WTC11 (cell line): ENCODE data around the gene TKFC. TPM values are rescaled to one million over a fixed set of nuclear protein-coding genes. Genes with fewer than 3 reads are reported as not detected.
A peak's percentile ranks its signal among the peaks of the same experiment; 100 is the strongest.

Source experiments
- ATAC-seq: fragments of 200-7000 bp; cut with Tn5 transposase; 2 replicates; pipeline ENCODE4 v1.10.0; 2021; ENCODE audit warnings: mild to moderate bottlenecking, moderate library complexity
- CTCF ChIA-PET: fragments of 300-600 bp; sonication (Branson Sonifier 250); formaldehyde crosslinking; loops from one replicate; lab custom pipeline; 2021; ENCODE audit warnings: antibody characterized with exemption; lab: Charles Lee
- POLR2A ChIA-PET: fragments of 350-600 bp; sonication (Branson Sonifier 250); formaldehyde crosslinking; loops from one replicate; lab custom pipeline; 2021; ENCODE audit warnings: antibody characterized with exemption; lab: Charles Lee
- DNase-seq: peaks from one replicate; pipeline ENCODE4 v3.0.0; 2021; ENCODE audit warnings: low spot score
- H3K27ac Mint-ChIP-seq: 2 replicates; pipeline ENCODE4 v1.8.0; 2021; ENCODE audit warnings: mixed read lengths
- H3K27me3 Mint-ChIP-seq: 2 replicates; pipeline ENCODE4 v1.8.0; 2021; ENCODE audit warnings: low read depth, mild to moderate bottlenecking, moderate library complexity, mixed read lengths
- H3K36me3 Mint-ChIP-seq: 2 replicates; pipeline ENCODE4 v1.8.0; 2021; ENCODE audit warnings: mixed read lengths
- H3K4me1 Mint-ChIP-seq: 2 replicates; pipeline ENCODE4 v1.8.0; 2022; ENCODE audit warnings: mixed read lengths
- H3K4me3 Mint-ChIP-seq: 2 replicates; pipeline ENCODE4 v1.8.0; 2021; ENCODE audit warnings: mild to moderate bottlenecking, moderate library complexity, mixed read lengths
- H3K9me3 Mint-ChIP-seq: 2 replicates; pipeline ENCODE4 v1.8.0; 2021; ENCODE audit warnings: mixed read lengths
- CBFB ChIP-seq: sonication (generic); formaldehyde crosslinking; IDR thresholded peaks from 2 replicates; pipeline ENCODE4 v1.8.1; 2022; ENCODE audit warnings: mild to moderate bottlenecking, low read depth, missing genetic modification reagents
- ELF4 ChIP-seq: sonication (generic); formaldehyde crosslinking; IDR thresholded peaks from 2 replicates; pipeline ENCODE4 v1.8.1; 2022; ENCODE audit warnings: low read depth, mild to moderate bottlenecking, moderate library complexity, missing genetic modification reagents
- ESRRA ChIP-seq: sonication (generic); formaldehyde crosslinking; IDR thresholded peaks from 2 replicates; pipeline ENCODE4 v1.8.1; 2022; ENCODE audit warnings: mild to moderate bottlenecking, missing genetic modification reagents, borderline replicate concordance
- FOXK1 ChIP-seq: sonication (generic); formaldehyde crosslinking; IDR thresholded peaks from 2 replicates; pipeline ENCODE4 v1.8.0; 2022; ENCODE audit warnings: mild to moderate bottlenecking, moderate library complexity, missing genetic modification reagents
- NFE2L1 ChIP-seq: sonication (generic); formaldehyde crosslinking; IDR thresholded peaks from 2 replicates; pipeline ENCODE4 v1.8.1; 2023; ENCODE audit warnings: missing genetic modification reagents
- NR1H2 ChIP-seq: sonication (generic); formaldehyde crosslinking; IDR thresholded peaks from 2 replicates; pipeline ENCODE4 v1.9.0; 2021; ENCODE audit warnings: mild to moderate bottlenecking, moderate library complexity, missing genetic modification reagents
- NR2C2 ChIP-seq: sonication (generic); formaldehyde crosslinking; IDR thresholded peaks from 2 replicates; pipeline ENCODE4 v1.8.0; 2022; ENCODE audit warnings: mild to moderate bottlenecking, missing genetic modification reagents
- OVOL2 ChIP-seq: fragments of 250-450 bp; sonication (Bioruptor Pico); IDR thresholded peaks from 2 replicates; pipeline ENCODE4 v1.9.0; 2021; ENCODE audit warnings: mild to moderate bottlenecking, borderline replicate concordance
- RELA ChIP-seq: sonication (generic); formaldehyde crosslinking; IDR thresholded peaks from 2 replicates; pipeline ENCODE4 v1.8.1; 2022; ENCODE audit warnings: missing genetic modification reagents, mild to moderate bottlenecking, borderline replicate concordance
- RORB ChIP-seq: fragments of 250-450 bp; sonication (Bioruptor Pico); IDR thresholded peaks from 2 replicates; pipeline ENCODE4 v1.9.0; 2021; ENCODE audit warnings: mild to moderate bottlenecking
- SP1 ChIP-seq: sonication (generic); formaldehyde crosslinking; conservative IDR thresholded peaks from 2 replicates; pipeline ENCODE4 v1.8.1; 2022; ENCODE audit warnings: missing genetic modification reagents
- TEAD1 ChIP-seq: sonication (generic); formaldehyde crosslinking; IDR thresholded peaks from 2 replicates; pipeline ENCODE4 v1.8.0; 2022; ENCODE audit warnings: mild to moderate bottlenecking, missing genetic modification reagents
- ZBTB21 ChIP-seq: sonication (generic); formaldehyde crosslinking; IDR thresholded peaks from 2 replicates; pipeline ENCODE4 v1.8.1; 2023; ENCODE audit warnings: mild to moderate bottlenecking, missing genetic modification reagents, borderline replicate concordance
- ZNF263 ChIP-seq: sonication (generic); formaldehyde crosslinking; IDR thresholded peaks from 2 replicates; pipeline ENCODE4 v1.8.1; 2022; ENCODE audit warnings: low read depth, mild to moderate bottlenecking, moderate library complexity, missing genetic modification reagents
- ZNF396 ChIP-seq: fragments of 250-450 bp; sonication (Bioruptor Pico); IDR thresholded peaks from 2 replicates; pipeline ENCODE4 v1.8.0; 2021; ENCODE audit warnings: mild to moderate bottlenecking, moderate library complexity, borderline replicate concordance
- total RNA-seq: library from RNA; stranded (reverse); gene quantifications from 3 replicates; pipeline ENCODE4 v1.2.3, GENCODE V29; 2021
- TF ChIP-seq, protein P1 (sequence below): sonication (generic); formaldehyde crosslinking; IDR thresholded peaks from 2 replicates; pipeline ENCODE4 v1.8.1; 2023; ENCODE audit warnings: mild to moderate bottlenecking, missing genetic modification reagents
- TF ChIP-seq, protein P2 (sequence below): sonication (generic); formaldehyde crosslinking; IDR thresholded peaks from 2 replicates; pipeline ENCODE4 v1.8.1; 2023; ENCODE audit warnings: mild to moderate bottlenecking, missing genetic modification reagents
- TF ChIP-seq, protein P3 (sequence below): sonication (generic); formaldehyde crosslinking; IDR thresholded peaks from 2 replicates; pipeline ENCODE4 v1.8.0; 2022; ENCODE audit warnings: mild to moderate bottlenecking, missing genetic modification reagents
- TF ChIP-seq, protein P4 (sequence below): sonication (generic); formaldehyde crosslinking; IDR thresholded peaks from 2 replicates; pipeline ENCODE4 v1.8.1; 2022; ENCODE audit warnings: low read depth, mild to moderate bottlenecking, moderate library complexity, missing genetic modification reagents, borderline replicate concordance
- TF ChIP-seq, protein P5 (sequence below): sonication (generic); formaldehyde crosslinking; IDR thresholded peaks from 2 replicates; pipeline ENCODE4 v1.8.1; 2022; ENCODE audit warnings: low read depth, missing genetic modification reagents, borderline replicate concordance
- TF ChIP-seq, protein P6 (sequence below): sonication (generic); formaldehyde crosslinking; IDR thresholded peaks from 2 replicates; pipeline ENCODE4 v1.8.1; 2022; ENCODE audit warnings: missing genetic modification reagents, borderline replicate concordance
- TF ChIP-seq, protein P7 (sequence below): sonication (generic); formaldehyde crosslinking; IDR thresholded peaks from 2 replicates; pipeline ENCODE4 v1.8.1; 2023; ENCODE audit warnings: mild to moderate bottlenecking, missing genetic modification reagents, moderate library complexity

Gene TKFC
- total RNA-seq, 1 experiment from 2014 or later: 86.8 TPM

DNA sequence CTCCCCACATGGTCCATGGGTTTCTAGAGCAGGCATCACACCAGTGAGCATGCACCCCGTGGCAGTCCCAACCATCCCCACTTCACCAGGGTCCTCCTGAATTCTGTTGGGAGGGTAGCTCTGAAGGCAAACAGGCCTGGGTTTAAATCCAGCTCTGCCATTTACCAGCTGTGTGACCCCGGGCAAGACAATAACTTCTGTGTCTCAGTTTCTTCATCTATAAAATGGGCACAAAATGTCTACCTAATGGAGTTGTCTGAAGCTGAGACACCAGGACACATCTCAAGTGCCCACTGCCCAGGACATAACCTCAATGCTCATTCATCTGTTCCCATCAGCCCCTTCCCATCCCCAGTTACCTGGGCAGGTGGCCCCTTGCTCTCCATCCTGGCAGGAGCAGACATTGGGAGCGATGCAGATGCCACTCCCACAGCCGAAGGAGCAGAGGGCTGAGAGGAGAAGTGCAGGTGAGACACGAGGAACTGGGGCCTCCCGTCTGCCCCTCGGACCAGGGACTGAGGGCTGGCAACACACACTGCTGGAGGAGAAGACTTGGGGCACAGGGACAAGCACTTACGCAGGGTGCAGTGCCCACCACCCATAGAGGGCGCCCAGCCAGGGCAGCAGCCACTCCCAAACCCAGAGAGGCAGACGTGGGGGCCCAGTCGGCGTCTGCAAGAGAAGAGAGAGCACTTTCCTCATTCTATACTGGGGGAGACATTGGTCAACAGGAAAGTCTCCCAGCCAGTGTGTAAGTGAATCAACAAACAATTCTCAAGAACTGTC is 41.9 kb upstream of the TKFC start:
- H3K4me1 Mint-ChIP-seq: peaks cover 9% of the 10 kb centered on the region
- H3K9me3 Mint-ChIP-seq: no peaks in the 10 kb centered on the region
- CTCF ChIA-PET: interaction anchor here (1.0 to 1.2 kb wide), 4 partner anchors 9 to 155 kb away, joined by 3 to 4 read pairs (median 3); no protein-coding TSS in a partner anchor
- peaks cover 17% of the 10 kb centered on the region for H3K27me3 Mint-ChIP-seq
- H3K4me3 Mint-ChIP-seq: no peak overlapping the region
- peak; percentile 8 for ATAC-seq
- DNase-seq: peak; percentile 48
- no peak overlapping the region for H3K27ac Mint-ChIP-seq
- H3K36me3 Mint-ChIP-seq: peaks cover 9% of the 10 kb centered on the region
- TF ChIP-seq NFE2L1 (CRISPR knock-in tag): no peak
- TF ChIP-seq RELA (CRISPR knock-in tag): no peak
- TF ChIP-seq OVOL2 (CRISPR knock-in tag): no peak
- TF ChIP-seq, protein P1, sequence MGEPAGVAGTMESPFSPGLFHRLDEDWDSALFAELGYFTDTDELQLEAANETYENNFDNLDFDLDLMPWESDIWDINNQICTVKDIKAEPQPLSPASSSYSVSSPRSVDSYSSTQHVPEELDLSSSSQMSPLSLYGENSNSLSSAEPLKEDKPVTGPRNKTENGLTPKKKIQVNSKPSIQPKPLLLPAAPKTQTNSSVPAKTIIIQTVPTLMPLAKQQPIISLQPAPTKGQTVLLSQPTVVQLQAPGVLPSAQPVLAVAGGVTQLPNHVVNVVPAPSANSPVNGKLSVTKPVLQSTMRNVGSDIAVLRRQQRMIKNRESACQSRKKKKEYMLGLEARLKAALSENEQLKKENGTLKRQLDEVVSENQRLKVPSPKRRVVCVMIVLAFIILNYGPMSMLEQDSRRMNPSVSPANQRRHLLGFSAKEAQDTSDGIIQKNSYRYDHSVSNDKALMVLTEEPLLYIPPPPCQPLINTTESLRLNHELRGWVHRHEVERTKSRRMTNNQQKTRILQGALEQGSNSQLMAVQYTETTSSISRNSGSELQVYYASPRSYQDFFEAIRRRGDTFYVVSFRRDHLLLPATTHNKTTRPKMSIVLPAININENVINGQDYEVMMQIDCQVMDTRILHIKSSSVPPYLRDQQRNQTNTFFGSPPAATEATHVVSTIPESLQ (CRISPR knock-in tag): no peak
- no peak for TF ChIP-seq RORB (CRISPR knock-in tag)
- TF ChIP-seq ZBTB21: no peak
- TF ChIP-seq CBFB: no peak
- TF ChIP-seq FOXK1: no peak
- TF ChIP-seq, protein P2, sequence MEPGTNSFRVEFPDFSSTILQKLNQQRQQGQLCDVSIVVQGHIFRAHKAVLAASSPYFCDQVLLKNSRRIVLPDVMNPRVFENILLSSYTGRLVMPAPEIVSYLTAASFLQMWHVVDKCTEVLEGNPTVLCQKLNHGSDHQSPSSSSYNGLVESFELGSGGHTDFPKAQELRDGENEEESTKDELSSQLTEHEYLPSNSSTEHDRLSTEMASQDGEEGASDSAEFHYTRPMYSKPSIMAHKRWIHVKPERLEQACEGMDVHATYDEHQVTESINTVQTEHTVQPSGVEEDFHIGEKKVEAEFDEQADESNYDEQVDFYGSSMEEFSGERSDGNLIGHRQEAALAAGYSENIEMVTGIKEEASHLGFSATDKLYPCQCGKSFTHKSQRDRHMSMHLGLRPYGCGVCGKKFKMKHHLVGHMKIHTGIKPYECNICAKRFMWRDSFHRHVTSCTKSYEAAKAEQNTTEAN (CRISPR knock-in tag): no peak
- TF ChIP-seq, protein P3, sequence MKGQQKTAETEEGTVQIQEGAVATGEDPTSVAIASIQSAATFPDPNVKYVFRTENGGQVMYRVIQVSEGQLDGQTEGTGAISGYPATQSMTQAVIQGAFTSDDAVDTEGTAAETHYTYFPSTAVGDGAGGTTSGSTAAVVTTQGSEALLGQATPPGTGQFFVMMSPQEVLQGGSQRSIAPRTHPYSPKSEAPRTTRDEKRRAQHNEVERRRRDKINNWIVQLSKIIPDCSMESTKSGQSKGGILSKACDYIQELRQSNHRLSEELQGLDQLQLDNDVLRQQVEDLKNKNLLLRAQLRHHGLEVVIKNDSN (CRISPR knock-in tag): no peak
- no peak for TF ChIP-seq NR1H2
- POLR2A ChIA-PET: no interaction called here

DNA sequence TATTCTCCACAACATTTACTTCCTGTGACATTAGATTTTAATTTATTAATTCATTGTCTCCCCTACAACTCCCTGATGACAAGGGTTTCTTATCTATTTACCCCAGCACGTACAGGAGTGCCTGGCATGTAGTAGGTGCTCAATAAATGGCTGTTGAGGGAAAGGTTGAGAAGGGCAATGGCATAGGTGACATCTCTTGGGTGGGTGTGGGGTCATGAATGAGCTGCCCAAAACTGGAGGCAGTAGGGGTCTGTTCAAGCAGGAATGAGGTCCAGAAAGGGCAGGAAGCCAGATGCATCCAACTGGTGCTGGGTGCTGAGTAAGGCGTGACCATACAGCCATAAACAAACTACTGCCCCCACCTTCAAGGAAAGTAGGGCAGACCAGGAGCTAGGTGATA is 40.7 kb upstream of the TKFC start:
- CTCF ChIA-PET: interaction anchor here (0.7 to 3.2 kb wide), 5 partner anchors 11 to 166 kb away, joined by 4 to 21 read pairs (median 7); no protein-coding TSS in a partner anchor
- TF ChIP-seq, protein P4, sequence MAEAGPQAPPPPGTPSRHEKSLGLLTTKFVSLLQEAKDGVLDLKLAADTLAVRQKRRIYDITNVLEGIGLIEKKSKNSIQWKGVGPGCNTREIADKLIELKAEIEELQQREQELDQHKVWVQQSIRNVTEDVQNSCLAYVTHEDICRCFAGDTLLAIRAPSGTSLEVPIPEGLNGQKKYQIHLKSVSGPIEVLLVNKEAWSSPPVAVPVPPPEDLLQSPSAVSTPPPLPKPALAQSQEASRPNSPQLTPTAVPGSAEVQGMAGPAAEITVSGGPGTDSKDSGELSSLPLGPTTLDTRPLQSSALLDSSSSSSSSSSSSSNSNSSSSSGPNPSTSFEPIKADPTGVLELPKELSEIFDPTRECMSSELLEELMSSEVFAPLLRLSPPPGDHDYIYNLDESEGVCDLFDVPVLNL (CRISPR knock-in tag): no peak
- TF ChIP-seq SP1 (CRISPR knock-in tag) (no peak), ELF4 (CRISPR knock-in tag) (no peak), ESRRA (CRISPR knock-in tag) (no peak), TEAD1 (CRISPR knock-in tag) (no peak), NR2C2 (CRISPR knock-in tag) (no peak), ZNF263 (CRISPR knock-in tag) (no peak), ZNF396 (no peak)
- TF ChIP-seq, protein P5, sequence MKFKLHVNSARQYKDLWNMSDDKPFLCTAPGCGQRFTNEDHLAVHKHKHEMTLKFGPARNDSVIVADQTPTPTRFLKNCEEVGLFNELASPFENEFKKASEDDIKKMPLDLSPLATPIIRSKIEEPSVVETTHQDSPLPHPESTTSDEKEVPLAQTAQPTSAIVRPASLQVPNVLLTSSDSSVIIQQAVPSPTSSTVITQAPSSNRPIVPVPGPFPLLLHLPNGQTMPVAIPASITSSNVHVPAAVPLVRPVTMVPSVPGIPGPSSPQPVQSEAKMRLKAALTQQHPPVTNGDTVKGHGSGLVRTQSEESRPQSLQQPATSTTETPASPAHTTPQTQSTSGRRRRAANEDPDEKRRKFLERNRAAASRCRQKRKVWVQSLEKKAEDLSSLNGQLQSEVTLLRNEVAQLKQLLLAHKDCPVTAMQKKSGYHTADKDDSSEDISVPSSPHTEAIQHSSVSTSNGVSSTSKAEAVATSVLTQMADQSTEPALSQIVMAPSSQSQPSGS (CRISPR knock-in tag): no peak
- TF ChIP-seq, protein P6, sequence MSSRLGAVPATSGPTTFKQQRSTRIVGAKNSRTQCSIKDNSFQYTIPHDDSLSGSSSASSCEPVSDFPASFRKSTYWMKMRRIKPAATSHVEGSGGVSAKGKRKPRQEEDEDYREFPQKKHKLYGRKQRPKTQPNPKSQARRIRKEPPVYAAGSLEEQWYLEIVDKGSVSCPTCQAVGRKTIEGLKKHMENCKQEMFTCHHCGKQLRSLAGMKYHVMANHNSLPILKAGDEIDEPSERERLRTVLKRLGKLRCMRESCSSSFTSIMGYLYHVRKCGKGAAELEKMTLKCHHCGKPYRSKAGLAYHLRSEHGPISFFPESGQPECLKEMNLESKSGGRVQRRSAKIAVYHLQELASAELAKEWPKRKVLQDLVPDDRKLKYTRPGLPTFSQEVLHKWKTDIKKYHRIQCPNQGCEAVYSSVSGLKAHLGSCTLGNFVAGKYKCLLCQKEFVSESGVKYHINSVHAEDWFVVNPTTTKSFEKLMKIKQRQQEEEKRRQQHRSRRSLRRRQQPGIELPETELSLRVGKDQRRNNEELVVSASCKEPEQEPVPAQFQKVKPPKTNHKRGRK: no peak
- TF ChIP-seq, protein P7, sequence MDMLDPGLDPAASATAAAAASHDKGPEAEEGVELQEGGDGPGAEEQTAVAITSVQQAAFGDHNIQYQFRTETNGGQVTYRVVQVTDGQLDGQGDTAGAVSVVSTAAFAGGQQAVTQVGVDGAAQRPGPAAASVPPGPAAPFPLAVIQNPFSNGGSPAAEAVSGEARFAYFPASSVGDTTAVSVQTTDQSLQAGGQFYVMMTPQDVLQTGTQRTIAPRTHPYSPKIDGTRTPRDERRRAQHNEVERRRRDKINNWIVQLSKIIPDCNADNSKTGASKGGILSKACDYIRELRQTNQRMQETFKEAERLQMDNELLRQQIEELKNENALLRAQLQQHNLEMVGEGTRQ (CRISPR knock-in tag): no peak

More for the DNA sequence above, 40.7 kb upstream of the TKFC start:
- POLR2A ChIA-PET: no interaction called here
- Mint-ChIP-seq H3K9me3 (no peaks in the 10 kb centered on the region), H3K4me3 (peak overlapping the region; percentile 11; the same call in 1 of the 2 replicates), H3K27me3 (peaks cover 17% of the 10 kb centered on the region), H3K27ac (no peak overlapping the region; the same call in 1 of the 2 replicates), H3K4me1 (peaks cover 9% of the 10 kb centered on the region), H3K36me3 (peaks cover 7% of the 10 kb centered on the region; the same call in 1 of the 2 replicates)
- ATAC-seq: no peak
- no peak for DNase-seq
